WTC11 (cell line): Measurements from ENCODE around the gene FOXP1.

Experiments used
- AFF4 ChIP-seq: sonication (generic); formaldehyde crosslinking; IDR thresholded peaks from 2 replicates; pipeline ENCODE4 v1.8.1; 2023; ENCODE audit warnings: mild to moderate bottlenecking, missing genetic modification reagents, borderline replicate concordance
- CREM ChIP-seq: sonication (generic); formaldehyde crosslinking; IDR thresholded peaks from 2 replicates; pipeline ENCODE4 v1.8.1; 2022; ENCODE audit warnings: mild to moderate bottlenecking, missing genetic modification reagents, moderate library complexity
- CTCF ChIP-seq: fragments of 200-600 bp; IDR thresholded peaks from 2 replicates; pipeline ENCODE4 v1.8.0; 2022; ENCODE audit warnings: antibody characterized with exemption
- E2F5 ChIP-seq: sonication (generic); formaldehyde crosslinking; IDR thresholded peaks from 2 replicates; pipeline ENCODE4 v1.8.1; 2022; ENCODE audit warnings: mild to moderate bottlenecking, moderate library complexity, missing genetic modification reagents
- USF2 ChIP-seq: sonication (generic); formaldehyde crosslinking; IDR thresholded peaks from 2 replicates; pipeline ENCODE4 v1.8.1; 2023; ENCODE audit warnings: mild to moderate bottlenecking, missing genetic modification reagents, moderate library complexity
- ZNF512 ChIP-seq: sonication (generic); formaldehyde crosslinking; IDR thresholded peaks from 2 replicates; pipeline ENCODE4 v1.8.1; 2022; ENCODE audit warnings: missing genetic modification reagents, borderline replicate concordance

GRCh38 chr3:71598292-71598691 lies 14.8 kb upstream of the FOXP1 start:
- TF ChIP-seq E2F5 (CRISPR knock-in tag) (no peak), CTCF (no peak), ZNF512 (CRISPR knock-in tag) (no peak), CREM (no peak), AFF4 (no peak), USF2 (no peak)
